H9 (cell line): Measurements from ENCODE around the gene CLASP2. TPM values are rescaled to one million over a fixed set of nuclear protein-coding genes. Genes with fewer than 3 reads are reported as not detected.

Experiments used
- DNase-seq: peaks from one replicate; pipeline ENCODE4 v3.0.0-alpha.2; 2017
- H2AFZ ChIP-seq: one replicate; pipeline ENCODE4 v1.6.1; 2013; ENCODE audit warnings: mild to moderate bottlenecking, low read length, control low read depth, moderate library complexity
- H2AK5ac ChIP-seq: 2 replicates; pipeline ENCODE4 v1.6.1; 2013; ENCODE audit warnings: low read length, control low read depth, mixed read lengths; ENCODE audit not compliant: insufficient read length
- H2BK120ac ChIP-seq: one replicate; pipeline ENCODE4 v1.6.1; 2013; ENCODE audit warnings: low read depth, mild to moderate bottlenecking, low read length, control low read depth, inconsistent platforms; ENCODE audit not compliant: poor library complexity, severe bottlenecking
- H2BK12ac ChIP-seq: 2 replicates; pipeline ENCODE4 v1.6.1; 2013; ENCODE audit warnings: low read length, control low read depth, mixed read lengths, low read depth; ENCODE audit not compliant: insufficient read length
- H2BK15ac ChIP-seq: 2 replicates; pipeline ENCODE4 v1.6.1; 2013; ENCODE audit warnings: low read depth, low read length, control low read depth
- H2BK20ac ChIP-seq: one replicate; pipeline ENCODE4 v1.6.1; 2013; ENCODE audit warnings: low read depth, mild to moderate bottlenecking, low read length, control low read depth, inconsistent platforms; ENCODE audit not compliant: poor library complexity, severe bottlenecking
- H2BK5ac ChIP-seq: 2 replicates; pipeline ENCODE4 v1.6.1; 2013; ENCODE audit warnings: low read length, control low read depth, mixed read lengths; ENCODE audit not compliant: insufficient read length
- H3K14ac ChIP-seq: 2 replicates; pipeline ENCODE4 v1.6.1; 2013; ENCODE audit warnings: low read length, control low read depth; ENCODE audit not compliant: insufficient read depth
- H3K18ac ChIP-seq: 2 replicates; pipeline ENCODE4 v1.6.1; 2013; ENCODE audit warnings: low read depth, mild to moderate bottlenecking, mixed read lengths, low read length, control low read depth; ENCODE audit not compliant: insufficient read length
- H3K23ac ChIP-seq: 2 replicates; pipeline ENCODE4 v1.6.1; 2013; ENCODE audit warnings: low read length, control low read depth, mixed read lengths, low read depth; ENCODE audit not compliant: insufficient read length
- H3K23me2 ChIP-seq: 2 replicates; pipeline ENCODE4 v1.6.1; 2013; ENCODE audit warnings: low read depth, mild to moderate bottlenecking, mixed read lengths, low read length, control low read depth; ENCODE audit not compliant: insufficient read length, poor library complexity, severe bottlenecking
- H3K27ac ChIP-seq: 2 replicates; pipeline ENCODE4 v1.5.1; 2013; ENCODE audit warnings: low read length, control low read depth, mixed read lengths, low read depth; ENCODE audit not compliant: insufficient read length
- H3K27me3 ChIP-seq: 2 replicates; pipeline ENCODE4 v1.6.1; 2013; ENCODE audit warnings: low read length, control low read depth, inconsistent platforms; ENCODE audit not compliant: insufficient read depth
- H3K4ac ChIP-seq: 2 replicates; pipeline ENCODE4 v1.6.1; 2013; ENCODE audit warnings: low read depth, mild to moderate bottlenecking, control low read depth, inconsistent platforms, low read length, moderate library complexity
- H3K4me1 ChIP-seq: 2 replicates; pipeline ENCODE4 v1.6.1; 2013; ENCODE audit warnings: low read length, control low read depth, inconsistent platforms; ENCODE audit not compliant: insufficient read depth
- H3K4me2 ChIP-seq: 2 replicates; pipeline ENCODE4 v1.6.1; 2013; ENCODE audit warnings: low read length, control low read depth, mixed read lengths; ENCODE audit not compliant: insufficient read length, insufficient read depth
- H3K56ac ChIP-seq: 2 replicates; pipeline ENCODE4 v1.6.1; 2013; ENCODE audit warnings: low read depth, mild to moderate bottlenecking, mixed read lengths, low read length, control low read depth; ENCODE audit not compliant: insufficient read length
- H3K79me1 ChIP-seq: 2 replicates; pipeline ENCODE4 v1.6.1; 2013; ENCODE audit warnings: low read depth, mild to moderate bottlenecking, moderate library complexity, low read length, control low read depth, inconsistent platforms; ENCODE audit not compliant: insufficient read depth, poor library complexity, severe bottlenecking
- H3K79me2 ChIP-seq: 2 replicates; pipeline ENCODE4 v1.6.1; 2013; ENCODE audit warnings: low read length, control low read depth, inconsistent platforms; ENCODE audit not compliant: insufficient read depth
- H3K9ac ChIP-seq: 2 replicates; pipeline ENCODE4 v1.6.1; 2013; ENCODE audit warnings: low read length, control low read depth, mixed read lengths; ENCODE audit not compliant: insufficient read length; ENCODE audit errors: extremely low read depth
- H3K9me3 ChIP-seq: one replicate; pipeline ENCODE4 v1.6.1; 2013; ENCODE audit warnings: low read depth, low read length, inconsistent platforms; ENCODE audit not compliant: control insufficient read depth
- H3T11ph ChIP-seq: one replicate; pipeline ENCODE4 v1.6.1; 2013; ENCODE audit warnings: mild to moderate bottlenecking, low read length, control low read depth, inconsistent platforms
- H4K20me1 ChIP-seq: one replicate; pipeline ENCODE4 v1.6.1; 2013; ENCODE audit not compliant: control insufficient read depth, insufficient read length, insufficient read depth
- H4K5ac ChIP-seq: 2 replicates; pipeline ENCODE4 v1.6.1; 2013; ENCODE audit warnings: low read depth, mild to moderate bottlenecking, mixed read lengths, low read length, control low read depth; ENCODE audit not compliant: insufficient read length
- H4K8ac ChIP-seq: replicated peaks from 2 replicates; pipeline ENCODE4 v1.6.1; 2013; ENCODE audit warnings: low read length, control low read depth, mixed read lengths, low read depth; ENCODE audit not compliant: insufficient read length
- H4K91ac ChIP-seq: 2 replicates; pipeline ENCODE4 v1.6.1; 2013; ENCODE audit warnings: low read depth, mild to moderate bottlenecking, moderate library complexity, mixed read lengths, low read length, control low read depth; ENCODE audit not compliant: insufficient read length
- H3K27ac Mint-ChIP-seq, 3 experiments: 2 replicates in 2 of 3; 3 replicates in 1 of 3; pipeline ENCODE4 v1.8.0; 2020 to 2021; ENCODE audit warnings: mixed read lengths in 3 of 3, mild to moderate bottlenecking in 1 of 3, moderate library complexity in 1 of 3
- H3K27me3 Mint-ChIP-seq: 2 replicates; pipeline ENCODE4 v1.8.0; 2021; ENCODE audit warnings: low read depth, mild to moderate bottlenecking, moderate library complexity, mixed read lengths
- H3K36me3 Mint-ChIP-seq, 3 experiments: 2 replicates in 2 of 3; 3 replicates in 1 of 3; pipeline ENCODE4 v1.8.0; 2020 to 2021; ENCODE audit warnings: low read depth in 3 of 3, mixed read lengths in 3 of 3; ENCODE audit not compliant: insufficient read depth in 1 of 3
- H3K4me1 Mint-ChIP-seq, 2 experiments: 2 replicates each; pipeline ENCODE4 v1.8.0; 2020; ENCODE audit warnings: mixed read lengths in 2 of 2
- H3K4me3 Mint-ChIP-seq, 2 experiments: 2 replicates in 1 of 2; 3 replicates in 1 of 2; pipeline ENCODE4 v1.8.0; 2020 to 2021; ENCODE audit warnings: mild to moderate bottlenecking in 2 of 2, mixed read lengths in 2 of 2, moderate library complexity in 1 of 2
- H3K9me3 Mint-ChIP-seq, 2 experiments: 2 replicates in 1 of 2; 3 replicates in 1 of 2; pipeline ENCODE4 v1.8.0; 2020; ENCODE audit warnings: mild to moderate bottlenecking in 2 of 2, mixed read lengths in 2 of 2, moderate library complexity in 1 of 2
- WGBS: extraction: QIAGEN DNeasy Blood & Tissue Kit; methylation state at CpG from one replicate; pipeline ENCODE4 v1.1.7; 2013; ENCODE audit warnings: missing lambda C conversion rate, low lambda C conversion rate, mixed read lengths; ENCODE audit not compliant: insufficient read length; ENCODE audit errors: extremely low coverage; 5-methylcytosine and 5-hydroxymethylcytosine counted together
- total RNA-seq: library from RNA; stranded (reverse); gene quantifications from 2 replicates; pipeline ENCODE4 v1.2.1, GENCODE V29; 2021
- TF ChIP-seq, protein P1 (sequence below): fragments of 200-600 bp; sonication (generic); conservative IDR thresholded peaks from 3 replicates; pipeline ENCODE4 v1.8.0; 2021; ENCODE audit warnings: antibody characterized with exemption, mild to moderate bottlenecking

CLASP2 gene
- total RNA-seq, 1 experiment from 2014 or later, result 60.5 TPM

DNA sequence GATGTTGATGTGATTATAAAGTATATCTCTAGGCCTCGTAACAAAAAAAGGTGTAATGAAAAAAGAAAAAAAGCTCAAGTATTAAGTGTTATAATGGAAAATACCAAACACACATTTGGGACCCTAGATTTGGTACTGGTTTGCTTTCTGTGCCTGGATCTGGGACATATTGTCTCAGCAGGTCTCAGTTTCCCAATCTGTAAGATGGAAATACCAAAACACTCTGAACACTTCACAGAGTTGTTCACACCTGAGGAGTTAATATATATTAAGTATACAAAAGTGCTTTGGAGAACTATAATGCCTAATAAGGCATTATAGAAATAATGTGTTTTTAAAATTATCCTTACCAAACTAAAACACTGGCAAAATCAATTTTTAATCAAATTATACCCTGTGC is 60.0 kb downstream of the CLASP2 start:
- Histone ChIP-seq H3K27ac (no peak overlapping the region), H3K9me3 (no peaks in the 10 kb centered on the region), H2BK120ac (no peak overlapping the region), H3T11ph (no peak overlapping the region), H2AFZ (no peak overlapping the region), H2BK5ac (no peak overlapping the region), H2BK12ac (no peak overlapping the region), H3K14ac (no peak overlapping the region), H4K5ac (no peak overlapping the region), H2BK15ac (no peak overlapping the region), H3K18ac (no peak overlapping the region), H3K79me1 (no peaks in the 10 kb centered on the region), H4K20me1 (no peaks in the 10 kb centered on the region), H3K27me3 (no peaks in the 10 kb centered on the region), H3K23me2 (peaks cover 6% of the 10 kb centered on the region), H3K4me1 (peaks cover 3% of the 10 kb centered on the region; the same call in 1 of the 2 replicates), H3K9ac (no peak overlapping the region), H4K91ac (no peak overlapping the region), H3K79me2 (no peaks in the 10 kb centered on the region), H2AK5ac (no peak overlapping the region), H2BK20ac (no peak overlapping the region), H4K8ac (no peak overlapping the region), H3K56ac (no peak overlapping the region), H3K4me2 (no peak overlapping the region), H3K23ac (no peak overlapping the region), H3K4ac (no peak overlapping the region)
- no peak for DNase-seq
- no peaks in the 10 kb centered on the region for H3K27me3 Mint-ChIP-seq
- peaks cover 37 to 39% of the 10 kb centered on the region in 2 experiments for H3K4me1 Mint-ChIP-seq
- H3K36me3 Mint-ChIP-seq, result no peaks in the 10 kb centered on the region; a peak in 1 of 7 replicates
- TF ChIP-seq, protein P1, sequence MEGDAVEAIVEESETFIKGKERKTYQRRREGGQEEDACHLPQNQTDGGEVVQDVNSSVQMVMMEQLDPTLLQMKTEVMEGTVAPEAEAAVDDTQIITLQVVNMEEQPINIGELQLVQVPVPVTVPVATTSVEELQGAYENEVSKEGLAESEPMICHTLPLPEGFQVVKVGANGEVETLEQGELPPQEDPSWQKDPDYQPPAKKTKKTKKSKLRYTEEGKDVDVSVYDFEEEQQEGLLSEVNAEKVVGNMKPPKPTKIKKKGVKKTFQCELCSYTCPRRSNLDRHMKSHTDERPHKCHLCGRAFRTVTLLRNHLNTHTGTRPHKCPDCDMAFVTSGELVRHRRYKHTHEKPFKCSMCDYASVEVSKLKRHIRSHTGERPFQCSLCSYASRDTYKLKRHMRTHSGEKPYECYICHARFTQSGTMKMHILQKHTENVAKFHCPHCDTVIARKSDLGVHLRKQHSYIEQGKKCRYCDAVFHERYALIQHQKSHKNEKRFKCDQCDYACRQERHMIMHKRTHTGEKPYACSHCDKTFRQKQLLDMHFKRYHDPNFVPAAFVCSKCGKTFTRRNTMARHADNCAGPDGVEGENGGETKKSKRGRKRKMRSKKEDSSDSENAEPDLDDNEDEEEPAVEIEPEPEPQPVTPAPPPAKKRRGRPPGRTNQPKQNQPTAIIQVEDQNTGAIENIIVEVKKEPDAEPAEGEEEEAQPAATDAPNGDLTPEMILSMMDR, result no peak
- H3K9me3 Mint-ChIP-seq, result no peaks in the 10 kb centered on the region
- H3K4me3 Mint-ChIP-seq, result no peak overlapping the region
- 0 out of 7 replicates have a peak overlapping the region, but pooled peaks of 1 of the 3 experiments have one; percentile 30 for H3K27ac Mint-ChIP-seq
- no CpG with 5 or more reads among the region's 1 CpG for WGBS
